Esophagus muscularis mucosa (tissue), 2 donors: Measurements from ENCODE around the gene NHLH2.

Experiments
- EP300 ChIP-seq: sonication (generic); formaldehyde crosslinking; IDR thresholded peaks from one replicate; pipeline ENCODE4 v1.6.1; 2017; ENCODE audit warnings: antibody characterized with exemption
- POLR2A ChIP-seq: fragments of 450-650 bp; IDR thresholded peaks from one replicate; pipeline ENCODE4 v1.6.1; 2017; ENCODE audit warnings: antibody characterized with exemption, moderate library complexity, mild to moderate bottlenecking, low read depth

DNA sequence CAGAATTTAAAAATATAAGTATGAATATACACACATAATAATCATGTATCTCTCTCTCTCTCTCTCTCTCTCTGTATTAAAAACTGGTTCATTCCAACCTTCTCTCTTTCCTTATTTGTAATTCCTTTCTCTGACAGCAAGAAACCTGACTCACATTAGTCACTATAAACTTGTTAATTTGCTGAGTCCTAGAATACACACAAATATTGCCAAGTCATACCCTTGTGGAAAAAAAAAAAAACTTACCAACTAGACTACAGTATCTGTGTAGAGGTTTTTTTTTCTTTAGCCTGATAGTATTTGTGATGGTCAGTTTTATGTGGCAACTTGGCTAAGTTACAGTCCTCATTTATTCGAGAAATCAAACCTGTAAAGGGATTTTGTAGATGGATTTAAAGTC, 26.3 kb upstream of the NHLH2 start:
- no peak for TF ChIP-seq EP300
- TF ChIP-seq POLR2A, result no peak
